ENCODE results near the gene MYBPC1. TPM values are rescaled to one million over a fixed set of nuclear protein-coding genes. Genes with fewer than 3 reads are reported as not detected.
"Not testable (repeated sequence)": the region's sequence is repeated elsewhere in the genome, so short reads cannot be mapped to it uniquely, and the experiment has no call there.

MYBPC1 gene
- total RNA-seq, result 0.55 TPM

- DNase-seq (ENCODE audit: low spot score), result no peak
These were observed at the start of gene MYBPC1 for GRCh38 chr12:101594700-101595099. MYBPC1 (plus strand) TSS chr12:101594971; CDS start chr12:101595071, 100 bp downstream.

- DNase-seq (ENCODE audit: low spot score), result no peak
These were observed 43.2 kb upstream of the MYBPC1 start for GRCh38 chr12:101551362-101552114.

GRCh38 chr12:101552277-101552676 lies 42.5 kb upstream of the MYBPC1 start:
- peak; percentile 22 for DNase-seq (ENCODE audit: low spot score)

GRCh38 chr12:101557094-101557493 lies 37.7 kb upstream of the MYBPC1 start:
- no peak for DNase-seq (ENCODE audit: low spot score)

- DNase-seq (ENCODE audit: low spot score), result not testable (repeated sequence)
These were observed 36.0 kb upstream of the MYBPC1 start for GRCh38 chr12:101558726-101559125.

GRCh38 chr12:101563212-101563611 lies 31.6 kb upstream of the MYBPC1 start:
- DNase-seq (ENCODE audit: low spot score), result no peak

GRCh38 chr12:101564912-101565311 lies 29.9 kb upstream of the MYBPC1 start:
- no peak for DNase-seq (ENCODE audit: low spot score)

GRCh38 chr12:101566318-101566717 lies 28.5 kb upstream of the MYBPC1 start:
- no peak for DNase-seq (ENCODE audit: low spot score)

- no peak for DNase-seq (ENCODE audit: low spot score)
These were observed 26.9 kb upstream of the MYBPC1 start for GRCh38 chr12:101567918-101568317.

GRCh38 chr12:101570047-101570446 lies 24.7 kb upstream of the MYBPC1 start:
- no peak for DNase-seq (ENCODE audit: low spot score)

- no peak for DNase-seq (ENCODE audit: low spot score)
These were observed 23.7 kb upstream of the MYBPC1 start for GRCh38 chr12:101571105-101571504.

- DNase-seq (ENCODE audit: low spot score), result no peak
These were observed 21.0 kb upstream of the MYBPC1 start for GRCh38 chr12:101573743-101574142.

- DNase-seq (ENCODE audit: low spot score), result no peak
These were observed 16.4 kb upstream of the MYBPC1 start for GRCh38 chr12:101578417-101578816.

- DNase-seq (ENCODE audit: low spot score), result no peak
These were observed 13.6 kb upstream of the MYBPC1 start for GRCh38 chr12:101581190-101581589.

- DNase-seq (ENCODE audit: low spot score), result no peak
These were observed 11.8 kb upstream of the MYBPC1 start for GRCh38 chr12:101582937-101583336.

GRCh38 chr12:101590383-101590782 lies 4.4 kb upstream of the MYBPC1 start:
- no peak for DNase-seq (ENCODE audit: low spot score)

GRCh38 chr12:101591781-101592180 lies 3.0 kb upstream of the MYBPC1 start:
- DNase-seq (ENCODE audit: low spot score), result no peak

- DNase-seq (ENCODE audit: low spot score), result no peak
These were observed 2.3 kb upstream of the MYBPC1 start for GRCh38 chr12:101592448-101592847.

GRCh38 chr12:101592921-101593320 lies 1.9 kb upstream of the MYBPC1 start:
- DNase-seq (ENCODE audit: low spot score), result no peak

GRCh38 chr12:101596172-101596571 lies 1.4 kb downstream of the MYBPC1 start:
- DNase-seq (ENCODE audit: low spot score), result no peak

- no peak for DNase-seq (ENCODE audit: low spot score)
These were observed 2.4 kb downstream of the MYBPC1 start for GRCh38 chr12:101597164-101597563.

GRCh38 chr12:101598483-101598882 lies 3.7 kb downstream of the MYBPC1 start:
- no peak for DNase-seq (ENCODE audit: low spot score)

- no peak for DNase-seq (ENCODE audit: low spot score)
These were observed 4.5 kb downstream of the MYBPC1 start for GRCh38 chr12:101599311-101599710.
